ENCODE measurements around the gene PTN.

PTN gene

GRCh38 chr7:137324796-137325696 is 18.5 kb downstream of the PTN start:
- in situ Hi-C loops (cut with MboI; ENCODE audit: low sequenced_read_pairs) = no loop called here

DNA sequence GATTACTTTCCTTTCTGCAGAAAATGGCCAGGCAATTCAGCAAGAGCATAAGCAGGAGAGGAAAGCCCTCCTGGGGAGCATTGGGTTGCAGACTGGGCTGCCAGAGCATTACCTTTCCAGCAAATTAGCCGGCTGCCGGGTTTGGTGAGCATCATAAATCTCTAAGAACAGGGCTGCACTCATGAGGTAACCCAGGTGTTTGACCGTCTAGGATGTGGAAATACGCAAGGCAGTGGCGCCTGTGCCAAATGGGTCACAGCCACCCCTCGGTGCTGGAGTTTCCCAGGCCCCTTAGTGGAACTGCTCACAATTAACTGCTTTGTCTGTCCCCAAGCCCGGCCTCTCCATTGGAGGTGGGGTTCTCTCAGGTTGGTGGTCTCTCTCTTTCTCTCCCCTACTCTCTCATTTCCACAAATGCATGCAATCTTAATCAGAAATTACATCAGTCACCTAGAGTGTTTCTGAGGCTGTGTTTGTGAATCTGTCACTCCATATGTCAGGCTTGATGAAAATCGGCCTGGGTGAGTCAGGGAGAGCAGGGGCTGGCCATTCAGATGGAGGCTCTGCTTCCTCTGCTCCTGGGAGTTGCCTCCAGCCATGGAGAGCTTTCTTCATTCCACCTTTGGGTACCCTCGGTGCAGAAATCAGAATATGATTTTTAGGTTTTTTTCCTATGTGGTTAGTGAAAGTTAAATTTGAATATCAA is 26.7 kb downstream of the PTN start:
- in situ Hi-C loops (cut with MboI; ENCODE audit: low sequenced_read_pairs) = no loop called here

GRCh38 chr7:137313201-137313600 is 30.3 kb downstream of the PTN start:
- in situ Hi-C loops (cut with MboI; ENCODE audit: low sequenced_read_pairs) = no loop called here

- in situ Hi-C loops (cut with MboI; ENCODE audit: low sequenced_read_pairs) = no loop called here
These were observed 36.8 kb downstream of the PTN start for GRCh38 chr7:137306748-137307147.

- in situ Hi-C loops (cut with MboI; ENCODE audit: low sequenced_read_pairs) = no loop called here
These were observed 37.5 kb downstream of the PTN start for GRCh38 chr7:137305901-137306621.

- in situ Hi-C loops (cut with MboI; ENCODE audit: low sequenced_read_pairs) = no loop called here
These were observed 38.8 kb downstream of the PTN start for GRCh38 chr7:137304624-137305235.

GRCh38 chr7:137304165-137304564 is 39.4 kb downstream of the PTN start:
- in situ Hi-C loops (cut with MboI; ENCODE audit: low sequenced_read_pairs) = no loop called here

DNA sequence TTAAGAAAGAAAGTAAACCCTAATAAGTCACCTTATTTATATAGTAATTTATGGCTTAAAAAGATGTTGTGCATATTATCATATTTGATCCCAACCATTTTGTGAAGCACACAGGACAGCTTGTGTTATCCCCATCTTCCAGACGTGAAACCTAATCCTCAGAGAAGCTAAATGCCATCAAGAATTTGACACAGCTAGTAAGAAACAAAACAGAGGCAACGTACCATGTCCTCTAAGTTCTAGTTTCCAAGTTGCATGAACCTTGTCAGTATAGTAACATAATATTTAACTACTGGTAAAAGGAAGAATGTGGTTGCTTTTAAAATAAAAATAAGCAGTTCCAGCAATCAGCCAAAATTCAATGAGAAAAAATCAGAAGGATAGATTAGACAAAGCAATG is 41.5 kb downstream of the PTN start:
- in situ Hi-C loops (cut with MboI; ENCODE audit: low sequenced_read_pairs) = no loop called here

DNA sequence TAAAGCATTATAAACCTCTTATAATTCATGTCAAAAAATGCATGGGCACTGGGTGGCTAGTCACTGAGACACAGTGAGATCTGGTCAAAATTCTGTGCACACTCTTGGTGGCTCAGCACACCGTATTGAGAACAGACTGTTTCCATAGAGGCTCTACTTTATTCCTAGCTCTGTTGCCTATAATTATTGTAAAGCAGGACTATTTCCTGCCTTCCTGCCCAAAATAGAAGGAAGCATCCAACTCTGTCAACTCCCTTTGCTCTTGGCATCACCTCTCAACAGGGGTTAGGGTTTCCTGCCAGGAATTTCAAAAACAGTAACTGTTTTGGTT is 45.1 kb downstream of the PTN start:
- in situ Hi-C loops (cut with MboI; ENCODE audit: low sequenced_read_pairs) = no loop called here

DNA sequence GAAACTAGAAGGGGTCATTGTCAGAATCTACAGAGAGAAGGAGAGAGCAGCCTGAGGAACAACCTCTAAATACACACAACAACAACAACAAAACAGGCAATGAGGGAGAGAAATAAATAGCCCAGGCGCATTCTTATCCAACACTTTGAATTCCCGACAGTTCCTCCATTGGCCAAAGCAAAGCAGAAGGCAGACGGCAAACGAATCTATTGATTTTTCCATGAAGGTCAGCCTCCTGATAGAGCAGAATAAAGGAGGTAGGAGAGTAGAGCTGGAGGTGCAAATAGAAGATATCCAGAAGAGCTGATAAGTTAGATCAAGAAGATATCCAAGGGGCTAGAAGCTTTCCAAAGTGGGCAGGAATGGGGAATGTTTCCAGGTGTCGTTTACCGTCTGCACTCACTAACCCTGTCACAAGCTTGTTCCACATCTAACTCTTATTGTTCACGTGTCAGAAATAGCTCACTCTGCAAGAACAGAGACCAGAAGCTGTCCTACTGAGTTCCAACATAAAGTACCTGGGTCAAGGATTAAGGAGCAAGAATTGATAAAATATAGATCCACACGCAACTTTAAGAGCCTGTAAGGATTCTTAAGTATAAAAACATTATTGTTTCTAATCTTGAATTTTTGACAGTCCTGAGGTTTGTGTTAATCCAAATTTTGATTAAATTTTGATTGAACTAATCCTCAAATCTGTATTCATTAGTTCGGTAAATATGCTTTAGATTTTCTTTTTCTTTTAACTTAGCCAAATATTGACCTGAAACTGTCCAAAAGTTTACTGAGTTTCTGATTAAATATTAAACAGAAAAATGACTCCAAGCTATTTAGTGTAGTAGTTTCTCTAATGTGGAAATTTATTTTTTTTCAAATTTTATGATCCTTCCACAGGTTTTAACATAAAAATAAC is 45.7 kb downstream of the PTN start:
- in situ Hi-C loops (cut with MboI; ENCODE audit: low sequenced_read_pairs) = no loop called here

DNA sequence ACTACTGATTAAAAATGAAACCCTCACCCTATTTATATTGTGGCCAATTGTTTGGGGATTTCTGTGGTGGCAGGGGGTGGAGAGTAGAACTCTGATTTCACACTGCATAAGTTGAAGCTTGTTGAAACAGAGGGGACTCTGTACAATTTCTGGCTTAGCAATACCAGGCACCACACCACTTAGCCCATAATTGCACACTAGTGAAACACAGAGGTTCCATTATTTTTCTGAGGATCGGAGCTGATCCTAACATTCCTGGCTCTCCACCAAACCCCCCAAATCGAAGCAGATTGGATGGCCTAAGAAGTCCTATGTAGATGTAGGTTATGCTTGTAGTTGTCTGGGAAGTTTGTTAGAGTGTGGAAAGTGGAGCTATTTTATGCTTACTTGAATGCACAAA is 47.0 kb downstream of the PTN start:
- in situ Hi-C loops (cut with MboI; ENCODE audit: low sequenced_read_pairs) = no loop called here

GRCh38 chr7:137295739-137296324 is 47.7 kb downstream of the PTN start:
- in situ Hi-C loops (cut with MboI; ENCODE audit: low sequenced_read_pairs) = no loop called here

DNA sequence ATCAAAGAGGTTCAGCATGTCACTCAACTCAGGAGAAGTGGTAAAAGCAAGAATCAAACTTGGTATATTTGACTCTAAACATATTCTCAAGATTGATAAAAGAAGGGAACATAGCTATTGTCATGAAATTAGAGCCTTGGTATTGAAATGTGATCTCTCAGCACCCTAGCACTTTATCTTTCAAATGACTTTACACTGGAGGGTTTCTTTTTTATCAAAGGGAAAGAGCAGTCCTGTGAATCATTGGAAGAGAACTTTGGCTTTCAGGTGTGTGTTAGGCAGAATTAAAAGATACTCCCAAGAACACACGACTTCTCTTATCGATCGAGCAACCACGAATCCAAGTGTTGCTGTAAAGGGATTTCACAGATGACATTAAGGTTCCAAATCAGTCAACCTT is 54.4 kb downstream of the PTN start:
- in situ Hi-C loops (cut with MboI; ENCODE audit: low sequenced_read_pairs) = no loop called here

GRCh38 chr7:137287651-137288258 is 55.8 kb downstream of the PTN start:
- in situ Hi-C loops (cut with MboI; ENCODE audit: low sequenced_read_pairs) = no loop called here

DNA sequence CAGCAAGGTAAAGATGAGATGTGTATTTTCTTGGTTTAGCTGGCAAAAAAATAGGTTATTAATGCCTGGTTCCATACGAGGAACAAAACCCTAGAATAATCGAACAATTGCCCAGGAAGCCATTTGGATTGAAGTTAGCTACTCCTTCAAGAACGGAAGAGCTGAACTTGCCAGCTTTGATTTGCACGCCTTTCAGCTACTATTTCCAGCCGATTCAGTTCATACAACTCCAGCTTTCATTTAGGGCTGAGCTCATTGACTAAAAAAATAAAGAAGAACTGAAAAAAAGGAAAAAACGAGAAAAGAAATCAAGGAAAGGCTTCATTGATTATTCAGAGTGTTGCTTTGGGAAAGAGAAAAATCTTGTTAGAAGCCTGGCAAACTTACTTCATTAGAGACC is 60.4 kb downstream of the PTN start:
- in situ Hi-C loops (cut with MboI; ENCODE audit: low sequenced_read_pairs) = no loop called here

DNA sequence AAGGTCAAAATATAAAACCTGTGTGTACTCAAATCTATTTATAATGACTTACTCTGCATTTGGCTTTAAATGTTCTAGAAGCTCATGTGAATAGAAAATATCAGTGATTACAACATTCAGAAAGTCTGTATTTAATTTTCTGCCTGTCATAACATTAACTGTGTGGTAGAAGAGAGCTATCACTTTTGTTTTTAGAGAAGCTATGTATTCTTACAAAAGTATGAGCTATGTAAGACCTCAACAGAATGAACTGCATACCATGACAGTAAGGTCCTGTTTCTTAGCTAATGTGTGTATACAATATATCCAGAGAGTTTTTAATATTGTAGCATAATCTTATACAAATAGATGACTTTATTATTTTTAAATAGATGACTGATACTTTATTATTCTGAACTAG is 61.5 kb downstream of the PTN start:
- in situ Hi-C loops (cut with MboI; ENCODE audit: low sequenced_read_pairs) = no loop called here

GRCh38 chr7:137276189-137276588 is 67.3 kb downstream of the PTN start:
- in situ Hi-C loops (cut with MboI; ENCODE audit: low sequenced_read_pairs) = no loop called here

DNA sequence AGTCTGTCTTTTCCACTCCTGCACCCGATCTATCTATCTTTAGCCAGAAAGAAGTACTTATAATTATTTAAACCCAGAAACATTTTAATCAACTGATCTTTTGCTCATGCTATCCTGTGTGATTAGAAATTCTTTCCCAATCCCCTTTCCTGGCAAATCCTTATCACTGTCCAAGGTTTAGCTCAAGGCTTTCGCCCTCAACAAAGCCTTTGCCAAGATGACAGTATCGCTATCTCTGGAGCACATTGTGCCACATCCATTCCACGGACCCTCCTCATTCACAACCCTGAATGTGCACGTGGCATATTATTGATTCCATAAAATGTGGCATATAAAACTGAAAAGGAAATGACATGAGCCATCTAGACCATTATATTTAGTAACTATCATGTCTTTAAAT is 71.3 kb downstream of the PTN start:
- in situ Hi-C loops (cut with MboI; ENCODE audit: low sequenced_read_pairs) = no loop called here

DNA sequence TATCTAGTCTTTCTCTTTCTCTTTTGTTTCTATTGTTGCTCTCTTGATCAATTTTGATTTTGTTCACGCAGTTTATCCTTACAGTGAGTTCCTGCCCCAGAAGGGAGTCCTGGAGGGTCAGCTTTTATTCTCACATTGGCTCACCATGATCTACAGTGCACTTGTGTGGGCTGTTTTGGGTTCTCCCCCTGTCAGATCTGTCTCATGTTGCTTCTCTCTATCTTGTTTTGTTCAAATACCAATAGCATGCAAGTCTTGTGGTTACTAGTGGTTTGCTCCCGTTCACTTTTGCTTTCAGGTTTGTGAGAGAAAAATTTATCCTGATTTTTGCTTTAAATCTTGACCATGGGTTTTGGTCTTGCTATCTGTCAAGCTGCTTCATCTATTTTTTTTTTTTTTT is 74.3 kb downstream of the PTN start:
- in situ Hi-C loops (cut with MboI; ENCODE audit: low sequenced_read_pairs) = no loop called here
